ENCODE measurements around the gene SIGLEC1. TPM values are rescaled to one million over a fixed set of nuclear protein-coding genes. Genes with fewer than 3 reads are reported as not detected.
A peak's percentile ranks its signal among the peaks of the same experiment; 100 is the strongest.

SIGLEC1 gene
- total RNA-seq, 1 donor from 2014 or later, result 6.4 TPM

DNA sequence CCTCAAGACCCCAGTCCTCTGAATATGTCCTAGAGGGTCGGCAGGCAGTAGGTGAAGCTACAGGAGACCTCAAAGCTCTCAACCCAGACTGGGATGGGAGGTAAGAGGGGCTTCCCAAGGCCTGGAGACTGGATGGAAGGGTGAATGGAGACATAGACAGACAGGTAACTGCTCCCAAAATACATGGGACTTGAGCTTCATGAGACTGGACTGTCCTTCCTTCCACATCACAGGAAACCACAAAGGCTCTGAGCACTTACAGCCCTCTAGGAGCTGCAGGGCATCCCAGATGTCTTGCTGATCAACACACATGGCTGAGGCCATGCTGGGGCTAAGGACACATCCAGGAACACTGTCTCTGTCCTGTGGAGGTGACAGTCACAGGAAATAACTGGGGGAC is 31.6 kb upstream of the SIGLEC1 start:
- TF ChIP-seq, protein P1, sequence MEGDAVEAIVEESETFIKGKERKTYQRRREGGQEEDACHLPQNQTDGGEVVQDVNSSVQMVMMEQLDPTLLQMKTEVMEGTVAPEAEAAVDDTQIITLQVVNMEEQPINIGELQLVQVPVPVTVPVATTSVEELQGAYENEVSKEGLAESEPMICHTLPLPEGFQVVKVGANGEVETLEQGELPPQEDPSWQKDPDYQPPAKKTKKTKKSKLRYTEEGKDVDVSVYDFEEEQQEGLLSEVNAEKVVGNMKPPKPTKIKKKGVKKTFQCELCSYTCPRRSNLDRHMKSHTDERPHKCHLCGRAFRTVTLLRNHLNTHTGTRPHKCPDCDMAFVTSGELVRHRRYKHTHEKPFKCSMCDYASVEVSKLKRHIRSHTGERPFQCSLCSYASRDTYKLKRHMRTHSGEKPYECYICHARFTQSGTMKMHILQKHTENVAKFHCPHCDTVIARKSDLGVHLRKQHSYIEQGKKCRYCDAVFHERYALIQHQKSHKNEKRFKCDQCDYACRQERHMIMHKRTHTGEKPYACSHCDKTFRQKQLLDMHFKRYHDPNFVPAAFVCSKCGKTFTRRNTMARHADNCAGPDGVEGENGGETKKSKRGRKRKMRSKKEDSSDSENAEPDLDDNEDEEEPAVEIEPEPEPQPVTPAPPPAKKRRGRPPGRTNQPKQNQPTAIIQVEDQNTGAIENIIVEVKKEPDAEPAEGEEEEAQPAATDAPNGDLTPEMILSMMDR (IDR thresholded peaks at IDR 0.05; ENCODE audit: borderline replicate concordance), result no peak
- DNase-seq, result no peak
- peak overlapping the region; percentile 35 for H3K4me3 ChIP-seq
- H3K9me3 ChIP-seq (replicated peaks), result no peaks in the 10 kb centered on the region
- H3K27ac ChIP-seq (replicated peaks), result peak overlapping the region; percentile 67
- intact Hi-C loops (cut with micrococcal nuclease), result no loop called here
- H3K27me3 ChIP-seq (ENCODE audit: low read depth), result peaks cover 27% of the 10 kb centered on the region
- H3K4me1 ChIP-seq, result peaks cover 52% of the 10 kb centered on the region
- H3K36me3 ChIP-seq, result peaks cover 46% of the 10 kb centered on the region

- H3K27me3 ChIP-seq (ENCODE audit: low read depth), result peaks cover 27% of the 10 kb centered on the region
- DNase-seq, result no peak
- no peak overlapping the region for H3K4me3 ChIP-seq
- TF ChIP-seq, protein P1 (IDR thresholded peaks at IDR 0.05; ENCODE audit: borderline replicate concordance), result no peak
- intact Hi-C loops (cut with micrococcal nuclease), result no loop called here
- peaks cover 60% of the 10 kb centered on the region for H3K4me1 ChIP-seq
- no peaks in the 10 kb centered on the region for H3K9me3 ChIP-seq (replicated peaks)
- H3K36me3 ChIP-seq, result peaks cover 44% of the 10 kb centered on the region
- H3K27ac ChIP-seq (replicated peaks), result peak overlapping the region; percentile 67
Measured at GRCh38 chr20:3743251-3743650, 30.9 kb upstream of the SIGLEC1 start.

DNA sequence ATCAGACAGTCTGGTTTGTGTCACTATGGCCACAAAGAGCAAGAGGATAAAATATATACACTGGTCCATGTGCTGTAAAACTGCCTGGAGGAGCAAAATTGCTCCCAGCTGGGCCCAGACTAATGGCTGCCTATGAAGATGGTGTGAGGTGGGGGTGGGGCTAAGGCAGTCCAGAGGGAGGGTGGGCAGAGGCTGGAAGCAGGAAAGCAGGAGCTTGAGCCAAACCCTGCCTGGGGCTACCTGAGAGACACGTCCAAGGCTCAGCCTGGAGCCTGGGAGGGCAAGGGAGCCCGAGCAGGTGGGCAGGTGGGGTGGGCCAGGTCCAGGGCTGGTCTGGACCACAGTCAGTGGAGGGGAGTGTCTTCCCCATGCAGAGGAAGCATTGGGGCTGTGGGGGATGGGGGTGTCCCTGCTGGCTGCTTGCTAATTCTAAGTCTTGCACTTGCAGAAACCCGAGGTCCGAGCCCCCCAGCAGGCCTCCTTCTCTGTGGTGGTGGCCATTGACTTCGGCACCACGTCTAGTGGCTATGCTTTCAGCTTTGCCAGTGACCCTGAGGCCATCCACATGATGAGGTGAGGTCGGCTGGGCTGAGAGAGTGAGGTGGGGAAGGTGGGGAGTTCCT is 29.5 kb upstream of the SIGLEC1 start:
- intact Hi-C loops (cut with micrococcal nuclease), result no loop called here

GRCh38 chr20:3740615-3741301 is 28.4 kb upstream of the SIGLEC1 start:
- H3K4me1 ChIP-seq, result peaks cover 83% of the 10 kb centered on the region
- intact Hi-C loops (cut with micrococcal nuclease), result no loop called here
- TF ChIP-seq, protein P1 (IDR thresholded peaks at IDR 0.05; ENCODE audit: borderline replicate concordance), result no peak
- peak overlapping the region; percentile 95 for H3K27ac ChIP-seq (replicated peaks)
- H3K36me3 ChIP-seq, result peaks cover 27% of the 10 kb centered on the region
- DNase-seq, result no peak
- peaks cover 15% of the 10 kb centered on the region for H3K27me3 ChIP-seq (ENCODE audit: low read depth)
- no peak overlapping the region for H3K4me3 ChIP-seq
- no peaks in the 10 kb centered on the region for H3K9me3 ChIP-seq (replicated peaks)

More for the DNA sequence above, 29.5 kb upstream of the SIGLEC1 start:
- DNase-seq, result no peak
- Histone ChIP-seq H3K27ac (replicated peaks) (peak overlapping the region; percentile 95), H3K4me3 (no peak overlapping the region), H3K27me3 (ENCODE audit: low read depth) (peaks cover 24% of the 10 kb centered on the region), H3K36me3 (peaks cover 31% of the 10 kb centered on the region), H3K9me3 (replicated peaks) (no peaks in the 10 kb centered on the region), H3K4me1 (peaks cover 73% of the 10 kb centered on the region)
- TF ChIP-seq, protein P1 (IDR thresholded peaks at IDR 0.05; ENCODE audit: borderline replicate concordance), result no peak

DNA sequence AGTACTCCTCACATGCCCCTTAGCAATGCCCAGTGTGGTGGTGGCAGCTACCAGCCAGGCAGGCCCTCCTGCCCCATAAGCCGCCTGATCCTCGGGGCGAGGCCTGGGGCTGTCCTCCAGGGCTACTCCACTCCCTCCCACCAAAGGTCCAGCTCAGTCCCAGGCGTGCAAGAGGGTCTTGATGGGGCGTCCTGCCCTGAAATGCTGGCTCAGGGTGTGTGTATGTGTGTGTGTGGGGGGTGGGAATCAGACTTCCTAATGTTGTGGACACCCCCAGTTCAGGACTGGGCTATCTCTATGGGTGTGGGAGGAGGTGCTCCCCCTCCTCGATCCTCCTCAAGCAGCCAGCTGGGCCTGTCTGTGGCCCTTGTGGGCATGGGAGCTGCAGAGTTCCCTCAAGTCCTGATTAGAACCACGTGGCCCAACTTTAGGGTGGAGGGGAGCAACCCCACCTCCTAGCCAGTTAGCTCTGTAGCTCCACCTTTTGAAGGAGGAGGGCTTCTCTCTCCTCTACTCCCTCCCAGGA is 27.6 kb upstream of the SIGLEC1 start:
- Histone ChIP-seq H3K27ac (replicated peaks) (peak overlapping the region; percentile 95), H3K9me3 (replicated peaks) (no peaks in the 10 kb centered on the region), H3K4me1 (peaks cover 83% of the 10 kb centered on the region), H3K27me3 (ENCODE audit: low read depth) (peaks cover 8% of the 10 kb centered on the region), H3K4me3 (peak overlapping the region; percentile 32), H3K36me3 (peaks cover 21% of the 10 kb centered on the region)
- intact Hi-C loops (cut with micrococcal nuclease), result no loop called here
- no peak for DNase-seq
- TF ChIP-seq, protein P1 (IDR thresholded peaks at IDR 0.05; ENCODE audit: borderline replicate concordance), result no peak

All from left ventricle myocardium inferior (tissue), 1 donor.